AG09309 (cell line): ENCODE measurements around the gene WNK3.
A peak's percentile ranks its signal among the peaks of the same experiment; 100 is the strongest.

ENCODE experiments used
- DNase-seq: peaks from one replicate; pipeline ENCODE4 v3.0.0-alpha.2; 2010; ENCODE audit warnings: low read depth
- H3K4me3 ChIP-seq: 2 replicates; pipeline ENCODE4 v1.5.1; 2011; ENCODE audit warnings: mild to moderate bottlenecking, low read depth, low read length, moderate library complexity; ENCODE audit not compliant: control insufficient read depth
- TF ChIP-seq, protein P1 (sequence below): IDR thresholded peaks from 2 replicates; pipeline ENCODE4 v1.5.1; 2011; ENCODE audit warnings: mild to moderate bottlenecking, low read depth, low read length, inconsistent platforms; ENCODE audit not compliant: insufficient read depth, control insufficient read depth; ENCODE audit errors: missing control alignments

The WNK3 gene

DNA sequence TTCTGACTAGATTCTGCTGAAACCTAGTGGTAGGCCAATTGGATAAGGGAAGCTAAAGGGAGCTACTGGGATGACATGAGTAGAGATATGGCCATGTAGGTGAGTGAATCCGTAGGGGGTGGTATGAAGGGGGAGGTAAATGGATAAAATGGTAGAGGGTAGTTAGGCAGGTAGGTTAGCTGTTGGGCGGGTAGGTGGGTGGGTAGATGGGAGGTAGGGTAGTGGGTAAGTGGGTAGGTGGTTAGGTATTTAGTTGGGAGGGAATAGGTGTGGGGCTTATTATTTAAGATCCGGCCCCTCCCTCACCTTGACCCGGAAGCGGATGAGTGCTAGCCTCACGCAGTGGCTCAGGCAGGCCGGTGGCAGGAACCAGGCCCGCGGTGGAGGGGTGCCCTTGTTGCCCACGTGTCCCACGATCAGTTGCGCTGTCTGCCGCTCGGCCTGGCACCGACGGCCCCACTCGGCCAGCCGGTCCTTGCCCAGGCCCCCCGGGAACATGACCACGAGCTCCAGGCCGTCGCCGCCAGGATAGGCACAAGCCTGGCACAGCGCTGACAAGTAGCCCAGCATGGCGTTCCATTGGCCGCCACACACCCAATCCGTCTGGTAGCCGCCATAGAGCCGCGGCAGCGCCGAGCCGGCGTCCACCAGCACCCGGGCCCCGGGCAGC, 175.5 kb downstream of the WNK3 start:
- TF ChIP-seq, protein P1, sequence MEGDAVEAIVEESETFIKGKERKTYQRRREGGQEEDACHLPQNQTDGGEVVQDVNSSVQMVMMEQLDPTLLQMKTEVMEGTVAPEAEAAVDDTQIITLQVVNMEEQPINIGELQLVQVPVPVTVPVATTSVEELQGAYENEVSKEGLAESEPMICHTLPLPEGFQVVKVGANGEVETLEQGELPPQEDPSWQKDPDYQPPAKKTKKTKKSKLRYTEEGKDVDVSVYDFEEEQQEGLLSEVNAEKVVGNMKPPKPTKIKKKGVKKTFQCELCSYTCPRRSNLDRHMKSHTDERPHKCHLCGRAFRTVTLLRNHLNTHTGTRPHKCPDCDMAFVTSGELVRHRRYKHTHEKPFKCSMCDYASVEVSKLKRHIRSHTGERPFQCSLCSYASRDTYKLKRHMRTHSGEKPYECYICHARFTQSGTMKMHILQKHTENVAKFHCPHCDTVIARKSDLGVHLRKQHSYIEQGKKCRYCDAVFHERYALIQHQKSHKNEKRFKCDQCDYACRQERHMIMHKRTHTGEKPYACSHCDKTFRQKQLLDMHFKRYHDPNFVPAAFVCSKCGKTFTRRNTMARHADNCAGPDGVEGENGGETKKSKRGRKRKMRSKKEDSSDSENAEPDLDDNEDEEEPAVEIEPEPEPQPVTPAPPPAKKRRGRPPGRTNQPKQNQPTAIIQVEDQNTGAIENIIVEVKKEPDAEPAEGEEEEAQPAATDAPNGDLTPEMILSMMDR = no peak
- no peak for DNase-seq
- peak overlapping the region; percentile 64 for H3K4me3 ChIP-seq

DNA sequence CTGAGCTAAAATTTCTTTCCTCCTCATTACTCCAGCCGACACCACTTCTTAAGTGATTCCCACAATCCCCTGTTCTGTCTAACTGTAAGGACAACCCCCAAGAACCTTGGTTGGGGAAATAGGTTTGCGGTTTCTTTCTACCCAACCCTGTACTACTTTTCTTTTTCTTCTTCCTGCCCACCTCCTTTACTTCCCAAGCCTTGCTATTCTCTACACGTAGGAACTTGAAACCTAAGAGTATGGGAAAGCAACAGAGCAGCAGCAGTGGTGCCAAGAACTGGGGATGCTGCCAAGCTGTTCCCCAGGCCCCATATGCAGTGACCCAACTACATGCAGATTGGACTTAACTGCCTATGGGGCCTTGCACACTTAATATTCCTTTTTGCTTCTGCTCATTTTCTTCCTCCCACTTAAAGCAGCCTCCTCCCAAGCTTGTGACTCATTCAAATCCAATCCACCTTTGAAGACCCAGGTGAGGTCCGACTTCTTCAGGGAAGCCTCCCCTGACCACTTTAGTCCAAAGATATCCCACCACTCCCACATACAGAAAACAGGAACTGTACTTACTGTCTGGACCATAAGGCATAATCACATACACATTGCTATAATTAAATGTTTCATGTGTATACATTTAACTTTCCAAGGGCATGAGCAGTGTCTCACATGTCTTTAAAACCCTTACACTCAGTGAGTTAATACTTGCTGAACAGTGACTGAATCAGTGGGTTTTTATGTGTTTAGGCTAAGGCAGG, 176.5 kb downstream of the WNK3 start:
- DNase-seq = no peak
- TF ChIP-seq, protein P1 = no peak
- peak overlapping the region; percentile 64 for H3K4me3 ChIP-seq

DNA sequence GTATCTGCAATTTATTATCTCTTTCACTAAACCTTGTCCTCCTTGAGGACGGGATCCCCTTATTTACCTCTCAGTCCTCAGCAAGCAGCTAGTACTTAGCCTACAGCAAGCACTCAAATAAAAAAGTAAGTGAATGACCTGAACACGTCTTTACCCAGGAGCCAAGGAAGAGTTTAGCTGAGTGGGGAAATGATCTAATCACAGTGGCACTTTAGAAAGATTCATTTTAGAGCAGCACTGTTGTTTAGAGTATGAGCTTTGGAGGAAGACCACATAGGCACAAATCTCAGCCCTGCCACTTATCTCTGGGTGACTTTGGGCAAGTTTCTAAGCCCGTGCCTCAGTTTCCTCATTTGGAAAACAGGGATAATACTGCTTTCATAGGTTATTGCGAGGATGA, 177.4 kb downstream of the WNK3 start:
- no peak overlapping the region; the same call in 1 of the 2 replicates for H3K4me3 ChIP-seq
- DNase-seq = no peak
- TF ChIP-seq, protein P1 = no peak

DNA sequence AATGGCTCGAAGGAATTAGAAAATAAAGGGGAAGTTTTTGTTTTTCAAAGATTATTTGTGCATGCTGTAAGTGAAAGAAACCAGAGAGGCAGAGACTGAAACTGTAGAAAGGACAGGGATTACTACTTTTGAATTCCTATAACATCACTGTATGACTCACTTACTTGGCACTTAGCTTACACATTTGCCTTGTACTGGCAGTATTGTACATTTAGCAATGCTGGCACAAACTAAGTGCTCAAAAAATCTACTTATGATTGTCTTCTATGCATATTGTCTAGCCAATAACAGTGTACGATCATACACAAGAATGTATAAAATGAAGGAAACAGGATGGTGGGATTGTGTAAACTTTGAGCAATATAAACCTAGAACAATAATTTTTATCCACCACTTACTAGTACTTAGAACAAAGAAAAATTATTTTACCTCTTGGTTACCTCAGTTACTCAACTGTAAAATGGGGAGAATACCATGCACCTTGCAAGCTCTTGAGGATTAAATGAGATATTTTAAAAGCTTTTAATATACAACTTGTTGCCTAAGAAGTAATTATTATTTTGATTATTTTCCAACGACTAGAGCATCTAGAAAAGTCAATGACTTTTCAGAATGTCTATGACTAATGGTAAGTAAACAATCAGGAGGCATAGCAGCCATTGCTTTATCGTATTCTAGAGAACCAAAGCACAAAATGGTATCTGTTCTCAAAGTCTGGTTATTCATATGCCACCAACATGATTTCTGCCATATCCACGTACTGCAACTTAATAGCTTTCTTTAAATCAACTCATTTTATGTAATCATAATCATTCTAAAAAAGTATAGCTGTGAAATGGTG, 179.5 kb downstream of the WNK3 start:
- DNase-seq = peak; percentile 25

DNA sequence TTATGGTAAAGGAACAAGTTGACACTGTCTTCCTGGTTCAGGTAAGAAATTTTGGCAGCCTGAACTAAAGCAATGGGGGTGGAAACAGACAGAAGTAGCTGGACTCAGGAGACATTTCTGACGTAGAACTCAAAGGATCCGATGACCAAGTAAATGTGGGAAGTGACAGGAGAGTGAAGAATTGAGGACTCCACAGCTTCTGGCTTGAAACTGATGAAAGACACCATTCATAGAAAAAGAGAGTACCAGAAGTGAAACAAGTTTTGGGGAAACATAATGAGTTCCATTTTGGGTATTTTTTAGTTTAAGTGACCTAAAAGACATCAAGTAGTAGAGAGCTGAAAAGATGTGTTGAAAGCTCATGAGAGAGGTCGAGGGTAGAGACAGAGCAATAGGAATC, 180.5 kb downstream of the WNK3 start:
- TF ChIP-seq, protein P1 = no peak
- no peak overlapping the region for H3K4me3 ChIP-seq
- no peak for DNase-seq

More for the DNA sequence above, 179.5 kb downstream of the WNK3 start:
- no peak overlapping the region for H3K4me3 ChIP-seq
- TF ChIP-seq, protein P1 = no peak

DNA sequence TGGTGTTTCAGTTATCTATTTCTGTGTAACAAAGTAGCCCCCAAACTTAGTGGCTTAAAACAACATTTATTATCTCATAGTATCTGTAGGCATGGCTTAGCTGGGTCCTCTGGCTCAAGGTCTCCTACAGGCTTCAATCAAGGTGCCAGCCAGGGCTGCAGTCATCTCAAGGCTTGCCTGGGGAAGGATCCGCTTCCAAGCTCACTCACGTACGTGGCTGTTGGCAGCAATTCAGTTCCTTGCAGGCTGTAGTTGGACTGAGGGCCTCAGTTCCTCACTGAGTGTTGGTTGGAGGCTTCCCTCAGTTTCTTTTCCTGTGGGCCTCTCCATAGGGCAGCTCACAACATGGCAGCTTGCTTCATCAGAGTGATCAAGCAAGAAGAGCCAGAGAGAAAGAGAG, 184.1 kb downstream of the WNK3 start:
- TF ChIP-seq, protein P1 = no peak
- DNase-seq = no peak
- no peak overlapping the region for H3K4me3 ChIP-seq
